Mucosa of descending colon (tissue), 3 donors: Measurements from ENCODE around the gene NUP188. TPM values are rescaled to one million over a fixed set of nuclear protein-coding genes. Genes with fewer than 3 reads are reported as not detected.
A peak's percentile ranks its signal among the peaks of the same experiment; 100 is the strongest.

Source experiments
- ATAC-seq: fragments of 200-7000 bp; cut with Tn5 transposase; one replicate; pipeline ENCODE4 v1.9.1; 2020; ENCODE audit warnings: mild to moderate bottlenecking, moderate library complexity
- DNase-seq, 3 donors: peaks; one replicate each; pipeline ENCODE4 v3.0.0-alpha.2; 2020
- H3K36me3 ChIP-seq: fragments of 200-600 bp; one replicate; pipeline ENCODE4 v1.8.0; 2021; ENCODE audit warnings: low read depth, mild to moderate bottlenecking
- H3K4me1 ChIP-seq: fragments of 200-600 bp; one replicate; pipeline ENCODE4 v1.8.0; 2021; ENCODE audit warnings: low read depth, mild to moderate bottlenecking
- H3K4me3 ChIP-seq: fragments of 200-600 bp; one replicate; pipeline ENCODE4 v1.8.0; 2021; ENCODE audit warnings: mild to moderate bottlenecking
- H3K9me3 ChIP-seq: fragments of 200-600 bp; one replicate; pipeline ENCODE4 v1.8.0; 2021; ENCODE audit warnings: mild to moderate bottlenecking
- intact Hi-C, 2 donors: fragments of 100-400 bp; cut with DNase I in 1 of 2; cut with micrococcal nuclease in 1 of 2; formaldehyde crosslinking; loops; one replicate each; pipeline versions ENCODE4 v1.11.0 to v1.11.1; 2022; cut with DNase I, micrococcal nuclease
- long read RNA-seq, 2 donors: library from polyadenylated mRNA; unstranded; transcript quantifications; one replicate each; pipeline ENCODE4 v2.0.0, GENCODE V29; 2019 to 2021
- total RNA-seq, 3 donors: library from RNA; stranded (reverse); fragmentation: NEBNext Ultra II Directional in 2 of 3; extraction: Animal tissue kit (Norgen Biotek cat#: 25700) in 2 of 3; gene quantifications; one replicate each; pipeline versions ENCODE4 v1.2.1 to v1.2.4, GENCODE V29; 2021 to 2023
- TF ChIP-seq, protein P1 (sequence below): fragments of 200-600 bp; IDR thresholded peaks from one replicate; pipeline ENCODE4 v1.8.0; 2022; ENCODE audit warnings: antibody characterized with exemption, mild to moderate bottlenecking
- donor health status: DM: no; HTN: no; CAD: no; lungs with moderate emphysema.
- donor health status: DM: no; HTN: no; CAD: no.
- donor health status: DM: no; HTN: yes; CAD: no.

NUP188 gene
- 10 to 100 TPM; 24.4 to 36.7 (median 30.4) TPM for total RNA-seq
- long read RNA-seq, donor 1, full-length matches to known transcripts: 5 of 20 reads
- long read RNA-seq, donor 1, partial matches to known transcripts: 11 of 20 reads
- long read RNA-seq, donor 1, other reads (novel, unspliced or antisense): 4 of 20 reads
- long read RNA-seq, donor 2, partial matches to known transcripts: 3 of 4 reads
- long read RNA-seq, donor 2, other reads (novel, unspliced or antisense): 1 of 4 reads

- Histone ChIP-seq H3K4me3 (peak within 1 kb of the TSS; percentile 76), H3K4me1 (peaks cover 11% of the 10 kb centered on the region), H3K36me3 (no peaks in the 10 kb centered on the region), H3K9me3 (no peaks in the 10 kb centered on the region)
- TF ChIP-seq, protein P1, sequence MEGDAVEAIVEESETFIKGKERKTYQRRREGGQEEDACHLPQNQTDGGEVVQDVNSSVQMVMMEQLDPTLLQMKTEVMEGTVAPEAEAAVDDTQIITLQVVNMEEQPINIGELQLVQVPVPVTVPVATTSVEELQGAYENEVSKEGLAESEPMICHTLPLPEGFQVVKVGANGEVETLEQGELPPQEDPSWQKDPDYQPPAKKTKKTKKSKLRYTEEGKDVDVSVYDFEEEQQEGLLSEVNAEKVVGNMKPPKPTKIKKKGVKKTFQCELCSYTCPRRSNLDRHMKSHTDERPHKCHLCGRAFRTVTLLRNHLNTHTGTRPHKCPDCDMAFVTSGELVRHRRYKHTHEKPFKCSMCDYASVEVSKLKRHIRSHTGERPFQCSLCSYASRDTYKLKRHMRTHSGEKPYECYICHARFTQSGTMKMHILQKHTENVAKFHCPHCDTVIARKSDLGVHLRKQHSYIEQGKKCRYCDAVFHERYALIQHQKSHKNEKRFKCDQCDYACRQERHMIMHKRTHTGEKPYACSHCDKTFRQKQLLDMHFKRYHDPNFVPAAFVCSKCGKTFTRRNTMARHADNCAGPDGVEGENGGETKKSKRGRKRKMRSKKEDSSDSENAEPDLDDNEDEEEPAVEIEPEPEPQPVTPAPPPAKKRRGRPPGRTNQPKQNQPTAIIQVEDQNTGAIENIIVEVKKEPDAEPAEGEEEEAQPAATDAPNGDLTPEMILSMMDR: no peak
- ATAC-seq: peak; percentile 96
- intact Hi-C loops: no loop called here
- DNase-seq: peak; percentile 97 to 99 (median 99)
Measured at GRCh38 chr9:128947527-128948301, at the start of gene NUP188, which contains the start of gene DOLK. Gene NUP188, plus strand, starts transcription at chr9:128947699. Its CDS starts 21 bp downstream, at chr9:128947720. Gene DOLK, minus strand, starts transcription at chr9:128947603. Its CDS starts 300 bp downstream, at chr9:128947303.

DNA sequence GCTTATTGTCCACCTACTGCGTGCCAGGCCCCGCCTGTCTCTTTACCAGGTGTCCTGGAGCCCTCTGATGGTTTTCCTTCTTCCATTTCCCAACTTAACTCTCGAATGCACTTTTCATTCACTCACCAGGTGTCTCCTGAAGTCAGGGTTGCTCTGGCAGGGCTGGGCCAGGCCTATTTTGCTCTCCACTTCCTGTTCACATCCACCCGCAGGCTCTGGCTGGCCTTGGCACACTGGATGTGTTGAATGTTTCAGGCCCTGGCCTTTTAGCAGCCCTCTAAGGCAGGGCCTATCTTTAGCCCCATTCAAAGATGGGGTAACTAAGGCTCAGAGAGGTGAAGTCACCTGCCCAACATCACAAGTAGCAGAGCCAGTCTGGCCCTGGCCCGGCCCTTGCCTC, 49.1 kb upstream of the NUP188 start:
- Histone ChIP-seq H3K9me3 (no peaks in the 10 kb centered on the region), H3K4me1 (peaks cover 14% of the 10 kb centered on the region), H3K36me3 (no peaks in the 10 kb centered on the region), H3K4me3 (no peak overlapping the region)
- TF ChIP-seq, protein P1: no peak
- no peak for ATAC-seq
- no peak for DNase-seq
- intact Hi-C loops: no loop called here

DNA sequence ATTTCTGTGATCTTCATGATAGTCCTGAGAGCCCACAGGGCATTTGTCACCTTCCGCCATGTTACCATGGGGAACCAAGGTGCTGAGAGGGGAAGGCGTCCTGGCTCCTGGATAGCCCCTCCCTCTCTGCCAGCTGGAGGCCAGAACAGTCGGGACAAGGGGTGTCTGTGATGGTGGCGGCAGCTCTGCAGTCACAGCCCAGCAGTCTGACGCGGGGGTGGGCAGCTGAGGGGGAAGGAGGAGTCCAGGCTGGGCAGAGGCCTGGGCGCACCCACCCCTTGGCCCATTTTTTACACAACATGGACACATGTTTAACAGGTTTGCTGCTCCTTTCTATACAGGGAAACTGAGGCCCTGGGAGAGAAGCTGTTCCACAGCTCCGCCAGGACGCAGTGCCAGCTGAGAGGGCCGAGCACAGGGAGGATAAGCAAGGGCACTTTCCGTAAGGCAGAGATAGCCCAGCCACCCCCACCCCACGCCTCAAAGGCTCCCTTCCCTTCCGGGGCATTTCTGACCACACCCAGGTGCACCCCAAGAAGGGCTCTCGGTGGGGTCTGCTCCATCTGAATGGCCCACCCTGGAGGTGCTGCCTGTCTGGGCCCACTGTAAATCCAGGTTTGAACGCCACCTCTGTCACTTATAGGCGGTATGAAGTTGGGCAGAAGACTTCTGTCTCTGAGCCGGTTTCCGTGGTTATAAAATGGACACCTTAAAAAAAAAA, 48.5 kb upstream of the NUP188 start:
- Histone ChIP-seq H3K4me1 (peaks cover 14% of the 10 kb centered on the region), H3K9me3 (no peaks in the 10 kb centered on the region), H3K36me3 (no peaks in the 10 kb centered on the region), H3K4me3 (no peak overlapping the region)
- ATAC-seq: no peak
- TF ChIP-seq, protein P1: no peak
- intact Hi-C loops: no loop called here
- no peak for DNase-seq

DNA sequence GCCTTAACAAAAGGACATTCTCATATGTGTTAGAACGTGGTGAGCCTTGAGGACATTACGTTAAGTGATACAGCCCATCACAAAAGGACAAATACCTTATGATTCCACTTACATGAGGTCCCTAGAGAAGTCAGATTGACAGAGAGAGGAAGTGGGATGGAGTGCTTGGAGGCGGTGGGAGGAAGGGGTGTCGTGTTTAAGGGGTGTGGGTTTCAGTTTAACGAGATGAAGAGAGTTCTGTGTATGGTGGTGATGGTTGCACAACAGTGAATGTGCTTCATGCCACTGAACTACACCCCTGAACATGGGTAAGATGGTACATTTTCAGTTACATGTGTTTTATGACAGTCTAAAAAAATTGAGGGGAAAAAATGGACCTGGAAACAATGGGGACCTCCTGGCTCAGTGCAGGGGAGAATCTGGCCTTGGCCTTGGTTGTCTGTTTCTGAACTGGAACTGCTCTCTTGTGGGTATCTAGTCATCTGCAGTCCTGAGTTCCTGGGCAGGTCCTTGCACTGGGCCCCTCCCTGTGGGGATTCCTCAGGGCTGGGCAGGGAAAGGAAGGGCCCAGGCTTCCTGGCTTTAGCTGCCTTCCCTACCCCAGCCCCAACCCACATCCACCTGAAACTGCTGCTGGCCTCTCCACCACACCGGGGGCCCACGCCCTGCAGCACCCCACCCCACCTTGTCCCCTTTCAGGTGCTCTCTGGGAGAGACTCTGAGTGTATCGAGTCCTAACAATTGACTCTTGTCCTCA, 47.8 kb upstream of the NUP188 start:
- peak; percentile 61 for ATAC-seq
- Histone ChIP-seq H3K4me3 (no peak overlapping the region), H3K36me3 (no peaks in the 10 kb centered on the region), H3K9me3 (no peaks in the 10 kb centered on the region), H3K4me1 (peaks cover 14% of the 10 kb centered on the region)
- TF ChIP-seq, protein P1: no peak
- intact Hi-C loops: no loop called here
- DNase-seq: peak in 2 of 3 donors; percentile 37 to 56

- H3K4me1 ChIP-seq: peaks cover 14% of the 10 kb centered on the region
- TF ChIP-seq, protein P1: no peak
- no peak overlapping the region for H3K4me3 ChIP-seq
- H3K9me3 ChIP-seq: no peaks in the 10 kb centered on the region
- intact Hi-C loops: no loop called here
- DNase-seq: no peak
- no peaks in the 10 kb centered on the region for H3K36me3 ChIP-seq
- ATAC-seq: no peak
Measured at GRCh38 chr9:128901379-128901778, 46.1 kb upstream of the NUP188 start.
